ENCODE results near the gene MYO18B.

MYO18B gene

DNA sequence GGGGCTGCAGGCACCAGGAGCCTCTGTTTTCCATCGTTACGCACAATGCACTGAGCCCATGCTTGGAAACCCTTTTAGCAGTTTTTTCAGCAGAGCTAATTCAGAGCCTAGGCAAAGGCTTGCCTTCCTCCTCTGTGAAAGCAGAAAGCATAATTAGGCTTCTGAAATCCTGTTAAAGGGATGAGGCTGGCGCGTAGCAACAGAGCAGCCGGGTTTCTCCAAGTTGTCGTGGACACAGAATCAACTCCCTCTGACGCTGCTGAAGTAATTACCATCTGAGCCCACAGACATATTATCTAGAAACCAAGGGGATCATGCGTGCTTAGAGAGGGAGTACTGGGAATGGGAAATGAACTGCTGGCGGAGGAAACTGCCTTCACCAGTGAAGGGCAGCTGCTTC lies 85.4 kb downstream of the MYO18B start:
- DNase-seq = no peak

DNA sequence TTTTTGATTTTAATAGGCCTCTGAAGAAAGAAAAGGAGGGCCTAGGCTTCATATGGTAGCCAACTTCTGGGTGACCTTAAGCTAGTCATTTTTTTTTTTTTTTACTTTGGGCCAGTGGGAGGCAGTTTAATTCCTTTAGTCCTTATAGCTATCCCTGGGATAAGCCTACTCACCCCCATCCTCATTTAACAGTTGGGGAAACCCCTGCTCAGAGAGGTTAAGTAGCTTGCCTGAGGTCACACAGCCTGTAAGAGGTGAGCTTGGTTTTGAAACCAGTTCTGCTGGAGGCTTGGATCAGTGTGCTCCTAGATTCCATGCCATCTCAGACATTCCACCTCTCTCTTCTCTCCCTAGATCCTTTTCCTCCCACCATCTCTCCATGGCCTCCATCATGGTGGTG lies 86.4 kb downstream of the MYO18B start:
- DNase-seq = no peak

GRCh38 chr22:25829237-25829636 lies 87.2 kb downstream of the MYO18B start:
- no peak for DNase-seq

DNA sequence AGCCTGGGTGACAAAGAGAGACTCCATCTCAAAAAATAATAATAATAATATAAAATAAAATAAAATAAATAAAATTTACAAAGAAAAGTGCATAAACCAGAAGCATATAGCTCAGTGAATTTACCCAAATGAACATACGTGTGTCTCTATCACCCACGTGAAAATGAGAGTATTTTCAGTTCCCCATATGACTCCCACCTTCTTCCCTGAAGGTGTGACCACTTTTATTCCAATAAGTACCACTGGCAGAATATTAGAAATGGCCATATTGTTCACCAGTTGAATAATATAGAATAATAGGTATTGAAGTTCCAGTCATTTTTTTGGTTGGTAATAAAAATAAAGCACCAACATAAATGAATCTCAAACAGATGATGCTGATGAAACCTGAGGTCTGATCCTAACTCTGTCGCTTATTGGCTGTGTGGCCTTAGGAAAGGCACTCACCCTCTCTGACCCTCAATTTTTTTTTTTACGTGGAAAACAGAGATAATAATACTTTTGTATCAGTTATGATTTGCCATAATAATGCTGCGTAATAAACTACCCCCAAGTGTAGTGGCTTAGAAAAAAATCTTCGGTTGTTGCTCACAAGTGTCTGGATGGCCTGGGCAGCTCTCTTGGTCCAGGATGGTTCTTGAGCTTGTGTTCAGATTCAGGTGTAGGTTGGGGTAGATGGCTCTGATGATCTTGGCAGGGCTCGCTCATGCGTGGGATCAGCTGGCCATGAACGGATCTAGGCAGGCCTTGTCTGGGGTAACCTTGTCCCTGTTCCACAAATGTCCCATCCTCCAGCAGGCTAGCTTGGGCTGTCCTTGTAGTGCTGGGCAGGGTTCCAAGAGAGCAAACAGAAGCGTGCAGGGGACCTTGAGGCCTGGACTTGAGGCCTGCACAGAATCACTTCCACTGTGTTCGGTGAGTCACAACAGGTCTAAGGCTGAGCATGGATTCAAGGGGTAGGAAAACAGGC lies 88.1 kb downstream of the MYO18B start:
- DNase-seq = no peak

- DNase-seq = no peak
Measured at GRCh38 chr22:25833091-25833490, 91.1 kb downstream of the MYO18B start.

DNA sequence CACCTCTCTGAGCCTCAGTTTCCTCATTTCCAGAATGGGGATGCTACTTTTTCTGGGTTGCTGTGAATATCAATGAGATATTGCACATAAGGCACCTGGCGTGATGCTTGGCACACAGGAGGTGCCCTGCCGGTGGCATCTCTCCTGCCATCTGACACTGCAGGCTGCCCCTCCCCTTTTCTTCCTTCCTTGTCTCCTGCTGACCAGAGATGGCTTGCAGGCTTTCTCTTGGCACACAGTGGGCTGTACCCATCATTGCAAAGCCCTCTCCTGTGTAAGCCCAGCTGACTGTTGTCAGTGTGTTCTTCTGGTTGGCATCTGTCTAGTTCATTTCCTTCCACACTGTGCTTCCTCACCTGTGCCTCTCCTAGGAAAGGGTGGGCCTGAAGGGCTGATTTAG lies 91.7 kb downstream of the MYO18B start:
- DNase-seq = no peak

DNA sequence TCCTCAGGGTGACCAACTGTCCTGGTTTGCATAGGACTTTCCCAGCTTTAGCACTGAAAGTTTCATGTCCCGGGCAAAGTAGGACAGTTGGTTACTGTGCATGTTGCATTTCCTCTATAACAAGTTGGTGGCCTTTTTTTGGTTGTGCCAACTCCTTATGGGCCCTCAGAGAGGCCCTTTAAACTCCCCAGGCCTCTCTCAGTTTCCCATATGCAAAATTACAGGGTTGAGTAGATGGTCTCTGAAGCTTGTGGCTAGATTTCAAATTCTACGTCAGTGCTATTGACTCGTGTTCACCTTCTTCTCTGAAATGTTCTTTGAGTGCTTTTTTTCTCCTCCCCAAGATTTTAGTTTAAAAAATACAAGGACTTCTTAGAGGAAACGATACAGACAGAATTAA lies 92.5 kb downstream of the MYO18B start:
- DNase-seq = no peak

DNA sequence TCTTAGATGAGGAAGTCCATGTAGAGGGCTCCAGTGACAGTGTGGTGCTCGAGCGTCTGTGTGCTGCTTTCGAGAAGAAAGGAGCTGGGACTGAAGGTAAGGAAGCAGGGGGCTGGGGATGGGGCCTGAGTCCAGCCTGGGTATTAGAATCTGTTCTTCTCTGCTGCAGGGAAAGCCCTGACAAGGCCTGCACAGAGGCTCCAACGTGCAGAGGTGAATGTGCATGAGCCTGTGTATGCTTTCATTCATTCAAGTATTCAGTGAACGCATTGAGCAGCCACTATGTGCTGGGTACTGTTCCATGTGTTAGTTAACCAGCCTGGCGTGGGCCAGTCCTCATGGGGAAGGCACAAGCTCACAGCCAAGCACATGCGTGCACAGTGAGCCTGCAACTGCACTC lies 93.4 kb downstream of the MYO18B start:
- no peak for DNase-seq

GRCh38 chr22:25837288-25837900 lies 95.4 kb downstream of the MYO18B start:
- no peak for DNase-seq

DNA sequence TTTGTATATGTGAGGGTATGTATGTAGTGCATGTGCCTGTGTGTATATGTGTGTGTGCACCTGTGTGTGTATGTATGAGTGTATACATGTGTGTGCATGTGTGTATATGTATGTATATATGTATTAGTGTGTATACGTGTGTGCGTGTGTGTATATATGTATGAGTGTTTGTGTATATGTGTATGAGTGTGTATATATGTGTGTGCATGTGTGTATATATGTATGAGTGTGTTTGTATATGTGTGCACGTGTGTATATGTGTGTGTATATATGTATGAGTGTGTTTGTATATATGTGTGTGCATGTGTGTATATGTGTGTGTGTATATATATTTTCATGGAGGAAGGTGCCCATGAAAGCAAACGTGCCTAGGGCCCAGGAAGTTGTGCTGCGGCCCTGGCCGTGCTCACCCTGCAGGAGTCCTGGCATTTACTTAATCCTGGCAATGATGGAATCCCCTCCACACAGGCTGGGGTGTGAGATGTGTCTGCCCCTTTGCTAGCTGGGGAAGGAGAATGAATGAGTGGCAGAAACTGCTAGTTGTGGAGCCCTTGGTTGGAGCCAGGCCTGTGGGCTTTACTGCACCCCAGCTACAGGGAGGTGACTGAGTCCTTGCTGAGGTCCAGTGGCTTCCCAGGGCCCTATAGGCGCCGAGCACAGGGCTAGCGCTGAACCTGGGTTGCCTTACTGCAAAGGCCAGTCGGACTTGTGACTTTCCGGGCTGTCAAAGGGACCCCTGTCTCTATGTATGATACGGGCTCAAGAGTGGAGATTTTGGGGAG lies 97.2 kb downstream of the MYO18B start:
- DNase-seq = no peak

DNA sequence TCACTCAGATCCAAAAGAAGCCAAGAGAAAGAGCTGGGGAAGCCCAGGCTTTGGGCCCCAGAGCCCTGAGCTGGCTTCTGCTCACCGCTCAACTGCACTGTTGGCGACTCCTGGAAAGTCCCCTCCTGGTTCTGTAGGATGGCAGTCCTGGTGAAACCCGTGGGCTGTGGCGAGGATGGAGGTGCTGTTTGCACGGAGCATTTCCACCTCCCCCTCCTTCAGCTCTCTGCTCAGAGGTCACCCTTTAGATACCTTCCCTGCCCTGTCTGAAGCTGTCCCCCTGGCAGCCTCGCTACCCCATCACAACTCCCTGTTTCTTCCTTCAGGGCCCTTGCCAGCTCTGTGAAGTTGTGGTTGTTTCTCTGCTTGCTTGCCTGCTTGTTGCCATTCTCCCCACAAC lies 97.8 kb downstream of the MYO18B start:
- DNase-seq = no peak

DNA sequence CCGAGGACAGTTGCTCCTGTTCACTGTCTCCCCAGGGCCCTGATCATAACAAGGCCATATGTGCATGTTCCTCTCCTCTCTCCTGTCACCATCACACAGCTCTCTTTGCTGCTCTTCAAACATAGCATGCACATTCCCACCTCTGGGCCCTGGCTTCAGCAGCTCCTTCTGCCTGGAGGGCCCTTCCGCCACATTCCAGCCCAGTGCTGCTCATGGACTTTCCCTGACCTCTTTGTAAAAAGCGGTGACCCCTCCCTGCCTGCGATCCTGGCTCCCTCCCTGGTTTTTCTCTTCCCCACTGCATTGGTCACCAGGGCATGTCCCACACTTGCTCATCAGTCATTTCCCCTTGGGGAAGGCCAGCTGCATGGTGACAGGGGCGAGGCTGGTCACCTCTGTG lies 98.2 kb downstream of the MYO18B start:
- no peak for DNase-seq

GRCh38 chr22:25840891-25841290 lies 98.9 kb downstream of the MYO18B start:
- no peak for DNase-seq

- no peak for DNase-seq
Measured at GRCh38 chr22:25841775-25842174, 99.8 kb downstream of the MYO18B start.

DNA sequence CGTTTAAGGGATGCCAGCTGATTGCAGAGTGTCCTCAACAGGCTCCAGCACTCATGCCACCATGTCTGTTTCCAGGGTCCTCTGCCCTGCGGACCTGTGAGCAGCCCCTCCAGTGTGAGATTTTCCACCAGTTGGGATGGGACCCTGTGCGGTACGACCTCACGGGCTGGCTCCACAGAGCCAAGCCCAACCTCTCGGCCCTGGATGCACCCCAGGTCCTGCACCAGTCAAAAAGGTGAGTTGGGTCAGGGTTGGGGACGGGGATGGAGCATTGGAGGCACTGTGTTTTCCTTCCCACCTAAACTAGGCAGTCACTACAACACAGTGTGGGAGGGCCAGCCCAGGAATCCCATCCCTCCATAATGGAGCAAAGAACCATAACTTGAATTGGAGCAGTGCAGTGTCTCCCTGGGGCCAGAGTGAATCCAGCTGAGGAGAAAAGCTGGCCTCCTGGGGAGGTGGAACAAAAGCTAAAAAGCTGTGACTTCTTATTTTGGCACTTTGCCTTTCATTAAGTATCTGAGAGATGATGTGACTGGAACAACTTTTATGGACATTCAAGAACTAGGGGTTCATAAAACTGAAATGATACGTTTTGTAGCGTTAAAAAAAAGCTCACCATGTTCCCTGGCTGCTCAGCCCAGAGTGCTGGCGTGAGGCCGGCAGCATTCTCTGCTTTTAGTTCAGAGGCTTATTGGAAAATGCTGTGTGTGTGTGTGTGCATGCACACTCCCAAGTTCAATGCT lies 101.8 kb downstream of the MYO18B start:
- no peak for DNase-seq

GRCh38 chr22:25844601-25845000 lies 102.6 kb downstream of the MYO18B start:
- DNase-seq = no peak

DNA sequence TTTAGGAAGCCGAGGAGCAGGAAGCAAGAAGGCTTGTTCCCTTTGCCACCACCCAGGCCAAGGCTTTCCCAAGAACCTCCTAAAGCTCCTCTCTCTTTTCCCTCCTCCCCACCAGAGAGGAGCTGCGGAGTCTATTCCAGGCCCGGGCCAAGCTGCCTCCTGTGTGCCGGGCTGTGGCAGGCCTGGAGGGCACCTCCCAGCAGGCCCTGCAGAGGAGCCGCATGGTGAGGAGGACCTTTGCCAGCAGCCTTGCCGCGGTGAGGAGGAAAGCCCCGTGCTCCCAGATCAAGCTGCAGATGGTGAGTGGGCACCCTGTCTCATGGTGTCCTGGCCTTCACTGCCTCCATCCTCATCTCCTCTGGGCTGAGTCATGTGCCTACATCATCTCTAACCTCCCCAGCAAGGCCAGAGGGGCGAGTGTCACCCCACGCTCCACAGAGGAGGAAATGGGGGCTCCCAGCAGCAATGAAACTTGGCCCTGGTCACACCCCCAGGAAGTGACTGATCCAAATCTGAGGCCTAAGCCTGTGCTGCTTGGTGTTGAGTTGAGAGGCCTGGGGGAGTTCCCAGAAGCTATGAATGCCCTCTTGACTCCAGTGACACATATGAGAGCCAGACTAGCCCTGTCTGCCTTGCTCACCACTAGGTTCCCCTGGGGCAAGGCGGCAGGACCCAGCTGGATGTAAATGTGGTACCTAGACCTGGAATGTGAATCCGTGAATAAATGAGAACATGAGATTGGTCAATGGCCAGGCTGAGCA lies 104.2 kb downstream of the MYO18B start:
- DNase-seq = no peak

DNA sequence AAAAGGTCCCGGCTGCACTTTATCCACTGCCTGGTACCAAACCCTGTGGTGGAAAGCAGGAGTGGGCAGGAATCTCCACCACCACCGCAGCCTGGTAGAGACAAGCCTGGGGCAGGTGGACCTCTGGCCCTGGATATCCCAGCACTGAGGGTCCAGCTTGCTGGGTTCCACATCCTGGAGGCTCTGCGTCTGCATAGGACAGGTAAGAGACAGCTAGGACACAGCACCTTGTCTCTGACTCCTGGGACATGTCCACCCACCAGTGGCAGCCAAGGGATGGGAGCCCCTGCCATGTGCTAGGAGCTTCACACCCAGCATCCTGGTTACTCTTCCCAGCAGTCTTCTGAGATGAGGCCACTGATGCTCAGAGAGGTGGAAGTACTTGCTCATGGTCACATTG lies 105.5 kb downstream of the MYO18B start:
- no peak for DNase-seq

GRCh38 chr22:25848954-25849353 lies 107.0 kb downstream of the MYO18B start:
- DNase-seq = no peak

DNA sequence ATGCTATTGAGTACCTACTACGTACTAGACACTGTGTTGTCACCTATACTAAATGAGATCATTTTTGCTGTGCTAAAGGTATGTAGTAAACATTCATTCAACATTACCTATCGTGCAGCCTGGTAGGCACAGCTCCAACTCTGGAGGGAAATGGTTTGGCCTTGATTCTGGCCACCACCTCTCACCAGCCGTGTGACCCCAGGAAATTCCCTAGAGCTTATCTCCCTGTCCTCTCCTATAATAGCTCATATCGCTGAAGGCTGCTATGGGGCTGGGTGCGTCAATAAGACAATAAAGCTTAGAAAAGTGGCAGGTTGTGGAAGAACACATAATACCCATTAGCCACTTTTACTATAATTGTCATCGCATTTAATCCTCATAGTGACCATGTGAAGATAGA lies 107.5 kb downstream of the MYO18B start:
- DNase-seq = no peak

GRCh38 chr22:25852223-25852622 lies 110.2 kb downstream of the MYO18B start:
- DNase-seq = no peak

DNA sequence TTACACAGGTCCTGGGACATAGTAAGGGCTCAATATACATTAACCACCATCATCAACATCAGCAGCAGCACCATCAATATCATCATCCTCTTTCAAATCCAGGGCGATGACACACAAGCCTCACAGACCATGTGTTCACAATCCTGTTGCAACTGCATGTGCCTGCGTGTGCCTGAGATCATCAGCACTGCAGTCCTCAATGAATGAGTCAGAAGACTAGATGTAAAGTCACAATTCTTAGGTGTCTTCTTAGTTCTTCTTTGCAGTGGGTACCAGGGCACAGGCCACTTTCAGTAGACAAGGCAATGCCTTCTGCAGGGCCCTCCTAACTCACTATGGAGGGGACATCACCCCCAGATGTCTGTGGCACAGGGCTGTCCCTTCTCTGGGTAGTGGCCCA lies 111.1 kb downstream of the MYO18B start:
- no peak for DNase-seq

All from CD4-positive, alpha-beta T cell treated with Interleukin-10 for 1 hour (primary cell).